Transverse colon (tissue), 4 donors: ENCODE results near the gene SPATA25. TPM values are rescaled to one million over a fixed set of nuclear protein-coding genes. Genes with fewer than 3 reads are reported as not detected.

Experiments used
- DNase-seq: peaks from one replicate; pipeline ENCODE4 v3.0.0-alpha.2; 2019
- H3K27ac ChIP-seq, 4 donors: fragments of 200-600 bp; sonication (generic); 2 replicates each; pipeline ENCODE4 v1.5.1; 2016 to 2018; ENCODE audit warnings: inconsistent platforms in 4 of 4
- H3K27me3 ChIP-seq: fragments of 200-600 bp; sonication (generic); 2 replicates; pipeline ENCODE4 v1.5.1; 2017; ENCODE audit warnings: inconsistent platforms
- H3K36me3 ChIP-seq, 4 donors: fragments of 200-600 bp; sonication (generic); 2 replicates each; pipeline ENCODE4 v1.5.1; 2017 to 2019; ENCODE audit warnings: inconsistent platforms in 4 of 4
- H3K4me1 ChIP-seq, 4 donors: fragments of 200-600 bp; sonication (generic); 2 replicates each; pipeline ENCODE4 v1.5.1; 2017 to 2020; ENCODE audit warnings: inconsistent platforms in 4 of 4
- H3K4me3 ChIP-seq, 4 donors: fragments of 200-600 bp; sonication (generic); 1 replicate in 1 of 4; 2 replicates in 3 of 4; pipeline versions ENCODE4 v1.5.1 to v1.6.1; 2017 to 2019; ENCODE audit warnings: inconsistent platforms in 4 of 4
- H3K9me3 ChIP-seq, 2 donors: fragments of 200-600 bp; sonication (generic); 2 replicates each; pipeline ENCODE4 v1.5.1; 2017 to 2019; ENCODE audit warnings: inconsistent platforms in 2 of 2
- EP300 ChIP-seq: sonication (generic); formaldehyde crosslinking; IDR thresholded peaks from one replicate; pipeline ENCODE4 v1.6.1; 2017; ENCODE audit warnings: antibody characterized with exemption, low read depth
- POLR2A ChIP-seq: fragments of 450-650 bp; IDR thresholded peaks from one replicate; pipeline ENCODE4 v1.6.1; 2016; ENCODE audit warnings: antibody characterized with exemption, mild to moderate bottlenecking, moderate library complexity
- POLR2AphosphoS5 ChIP-seq, 3 donors: sonication (generic); formaldehyde crosslinking; IDR thresholded peaks; one replicate each; pipeline ENCODE4 v1.6.1; 2016; ENCODE audit warnings: antibody characterized with exemption in 3 of 3
- WGBS, 2 donors: methylation state at CpG; one replicate each; pipeline ENCODE4 v1.1.5; 2018; ENCODE audit warnings: low coverage in 1 of 2; 5-methylcytosine and 5-hydroxymethylcytosine counted together
- in situ Hi-C, 4 donors: fragments of 200-750 bp; cut with MboI; loops; one replicate each; pipeline versions ENCODE4 v1.15.0 to v1.15.1; 2017; ENCODE audit warnings: low sequenced_read_pairs in 3 of 4, low pct_ligation_motif_present in 1 of 4, low pct_unique_long_range_greater_than_20kb in 1 of 4
- intact Hi-C: fragments of 100-400 bp; cut with DNase I; formaldehyde crosslinking; loops from one replicate; pipeline ENCODE4 v1.15.1; 2023; ENCODE audit warnings: low total_unique reads
- total RNA-seq, 4 donors: library from RNA; depleted of rRNA; stranded (reverse); fragments of >200 nt; gene quantifications; one replicate each; pipeline ENCODE4 v1.1.0, GENCODE V29; 2016
- TF ChIP-seq, protein P1 (sequence below), 5 experiments: fragments of 200-600 bp in 3 of 5; fragments of 450-650 bp in 2 of 5; sonication (generic) in 3 of 5; IDR thresholded peaks; 1 replicate in 2 of 5; 2 replicates in 3 of 5; pipeline ENCODE4 v1.5.1; 2016 to 2017; ENCODE audit warnings: antibody characterized with exemption in 5 of 5, inconsistent platforms in 3 of 5, mild to moderate bottlenecking in 2 of 5, moderate library complexity in 1 of 5

SPATA25 gene
- total RNA-seq, 4 donors from 2014 or later: 3.7 to 103 (median 6.0) TPM

DNA sequence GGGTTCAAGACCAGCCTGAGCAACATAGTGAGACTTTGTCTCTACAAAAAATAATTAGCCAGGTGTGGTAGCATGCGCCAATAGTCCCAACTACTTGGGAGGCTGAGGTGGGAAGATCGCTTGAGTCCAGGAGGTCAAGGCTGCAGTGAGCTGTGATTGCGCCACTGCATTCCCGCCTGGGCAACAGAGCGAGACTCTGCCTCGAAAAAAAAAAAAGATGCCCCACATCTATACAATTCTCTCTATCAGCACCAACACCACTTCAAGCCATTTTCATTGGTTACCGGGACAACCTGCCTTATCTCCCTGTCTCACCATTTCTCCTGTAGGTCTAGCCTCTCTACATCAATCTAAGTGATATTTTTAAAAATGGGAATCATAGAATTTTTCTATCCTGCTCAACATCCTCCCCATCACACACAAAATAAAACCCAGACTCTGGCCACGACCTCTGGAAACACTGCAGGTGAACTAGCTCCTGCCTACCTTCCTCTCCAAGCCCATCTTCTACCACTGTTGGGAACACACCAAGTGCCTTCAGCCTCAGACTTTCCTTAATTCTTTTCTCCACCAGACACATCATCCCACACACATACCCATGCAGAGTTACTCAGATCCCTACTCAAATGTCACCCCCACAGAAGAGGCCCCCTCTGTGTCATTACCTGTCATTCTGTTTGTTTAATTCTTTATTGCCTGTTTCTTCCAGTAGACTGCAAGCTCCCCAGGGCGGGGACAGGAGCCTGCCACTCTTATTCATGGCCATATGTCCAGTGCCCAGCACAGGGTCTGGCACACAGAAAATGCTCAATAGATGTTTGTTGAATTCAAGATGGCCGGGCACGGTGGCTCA lies 34.1 kb upstream of the SPATA25 start:
- intact Hi-C loops (no loop called here), in situ Hi-C loops (no loop called here)
- H3K27ac ChIP-seq: peak overlapping the region in 2 of 4 donors; percentile 67 to 69
- no peak for DNase-seq
- peaks cover 4 to 51% (median 19%) of the 10 kb centered on the region in 4 donors for H3K4me1 ChIP-seq
- H3K4me3 ChIP-seq: no peak overlapping the region
- no peaks in the 10 kb centered on the region for H3K36me3 ChIP-seq
- WGBS, 2 donors: 75 to 85% methylated on average over 5 to 11 of the region's 11 CpGs
- no peaks in the 10 kb centered on the region for H3K27me3 ChIP-seq
- no peak for TF ChIP-seq EP300
- no peak for TF ChIP-seq POLR2AphosphoS5 (IDR thresholded peaks at IDR 0.05)
- no peak for TF ChIP-seq POLR2A
- TF ChIP-seq, protein P1, sequence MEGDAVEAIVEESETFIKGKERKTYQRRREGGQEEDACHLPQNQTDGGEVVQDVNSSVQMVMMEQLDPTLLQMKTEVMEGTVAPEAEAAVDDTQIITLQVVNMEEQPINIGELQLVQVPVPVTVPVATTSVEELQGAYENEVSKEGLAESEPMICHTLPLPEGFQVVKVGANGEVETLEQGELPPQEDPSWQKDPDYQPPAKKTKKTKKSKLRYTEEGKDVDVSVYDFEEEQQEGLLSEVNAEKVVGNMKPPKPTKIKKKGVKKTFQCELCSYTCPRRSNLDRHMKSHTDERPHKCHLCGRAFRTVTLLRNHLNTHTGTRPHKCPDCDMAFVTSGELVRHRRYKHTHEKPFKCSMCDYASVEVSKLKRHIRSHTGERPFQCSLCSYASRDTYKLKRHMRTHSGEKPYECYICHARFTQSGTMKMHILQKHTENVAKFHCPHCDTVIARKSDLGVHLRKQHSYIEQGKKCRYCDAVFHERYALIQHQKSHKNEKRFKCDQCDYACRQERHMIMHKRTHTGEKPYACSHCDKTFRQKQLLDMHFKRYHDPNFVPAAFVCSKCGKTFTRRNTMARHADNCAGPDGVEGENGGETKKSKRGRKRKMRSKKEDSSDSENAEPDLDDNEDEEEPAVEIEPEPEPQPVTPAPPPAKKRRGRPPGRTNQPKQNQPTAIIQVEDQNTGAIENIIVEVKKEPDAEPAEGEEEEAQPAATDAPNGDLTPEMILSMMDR (IDR thresholded peaks at IDR 0.05): no peak
- no peaks in the 10 kb centered on the region for H3K9me3 ChIP-seq

GRCh38 chr20:45920462-45921336 lies 33.3 kb upstream of the SPATA25 start:
- 74 to 79% methylated on average over 3 to 9 of the region's 9 CpGs for WGBS, 2 donors
- H3K36me3 ChIP-seq: no peaks in the 10 kb centered on the region
- no peaks in the 10 kb centered on the region for H3K27me3 ChIP-seq
- intact Hi-C loops (no loop called here), in situ Hi-C loops (no loop called here)
- no peak for DNase-seq
- H3K4me1 ChIP-seq: peaks cover 4 to 51% (median 19%) of the 10 kb centered on the region in 4 donors
- no peaks in the 10 kb centered on the region for H3K9me3 ChIP-seq
- TF ChIP-seq POLR2A (no peak), POLR2AphosphoS5 (IDR thresholded peaks at IDR 0.05) (no peak), EP300 (no peak)
- TF ChIP-seq, protein P1 (IDR thresholded peaks at IDR 0.05): no peak
- H3K4me3 ChIP-seq: no peak overlapping the region
- peak overlapping the region; percentile 61 to 78 (median 68) for H3K27ac ChIP-seq

DNA sequence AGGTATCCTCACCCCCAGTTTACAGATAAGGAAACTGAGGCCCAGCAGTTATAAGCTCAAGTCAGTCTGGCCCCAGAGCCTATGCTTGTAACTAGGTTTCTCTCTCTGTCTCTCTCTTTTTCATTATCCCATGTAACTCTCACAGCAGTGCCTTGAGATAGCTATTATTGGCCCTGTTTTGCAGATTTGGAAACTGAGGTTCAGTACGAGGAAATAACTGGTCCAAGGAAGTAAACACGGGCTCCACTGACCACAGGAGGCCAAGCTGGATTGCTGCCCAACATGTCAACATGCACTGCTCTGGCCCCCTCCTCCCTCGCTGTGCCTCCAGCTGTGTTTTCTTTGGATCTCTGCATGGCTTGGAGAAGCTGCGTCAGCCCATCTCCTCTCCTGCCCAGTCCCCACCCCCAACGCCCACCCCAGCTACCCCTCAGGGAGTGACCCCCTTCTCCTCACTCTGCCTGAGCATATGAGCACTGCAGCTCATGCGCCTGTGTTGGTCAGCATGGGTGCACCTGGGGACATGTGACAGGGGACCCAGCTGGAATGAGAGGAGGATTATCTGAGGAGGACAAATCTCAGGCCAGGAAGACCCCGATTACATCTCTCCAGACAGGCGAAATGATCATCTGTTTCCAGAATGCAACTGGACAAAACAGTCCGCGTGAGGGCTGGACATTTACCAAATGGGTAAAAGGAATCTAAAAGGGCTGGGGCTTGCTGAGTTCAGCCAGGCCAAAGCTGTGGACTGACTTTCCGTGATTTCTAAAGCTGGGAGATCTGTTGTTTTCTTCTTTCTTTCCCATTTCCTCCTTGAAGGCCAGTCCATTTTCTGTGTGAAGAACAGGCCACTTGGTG lies 32.3 kb upstream of the SPATA25 start:
- intact Hi-C loops (no loop called here), in situ Hi-C loops (no loop called here)
- DNase-seq: peak; percentile 54
- Histone ChIP-seq H3K27me3 (no peaks in the 10 kb centered on the region), H3K27ac (peak overlapping the region; percentile 61 to 78 (median 68)), H3K4me3 (no peak overlapping the region), H3K36me3 (no peaks in the 10 kb centered on the region), H3K4me1 (peaks cover 4 to 54% (median 19%) of the 10 kb centered on the region in 4 donors), H3K9me3 (no peaks in the 10 kb centered on the region)
- TF ChIP-seq, protein P1 (IDR thresholded peaks at IDR 0.05): no peak
- TF ChIP-seq EP300: no peak
- TF ChIP-seq POLR2A: no peak
- no peak for TF ChIP-seq POLR2AphosphoS5 (IDR thresholded peaks at IDR 0.05)
- WGBS, 2 donors: 31 to 58% methylated on average over 5 to 10 of the region's 11 CpGs
